PC-3 (cell line): Measurements from ENCODE around the gene SLC11A2. TPM values are rescaled to one million over a fixed set of nuclear protein-coding genes. Genes with fewer than 3 reads are reported as not detected.

Experiments
- ATAC-seq: fragments of 200-7000 bp; cut with Tn5 transposase; 2 replicates; pipeline ENCODE4 v1.9.1; 2020; ENCODE audit warnings: mild to moderate bottlenecking, moderate library complexity
- BruUV-seq: library from RNA; stranded (reverse); fragments of 400-500 nt; replicated peaks from 2 replicates; lab custom pipeline; 2021; lab: Mats Ljungman, UMichigan
- CTCF ChIA-PET: fragments of 300-600 bp; sonication (Branson Sonifier 250); formaldehyde crosslinking; loops from one replicate; lab custom pipeline; 2022; ENCODE audit warnings: antibody characterized with exemption; lab: Charles Lee
- POLR2A ChIA-PET: fragments of 300-600 bp; sonication (Branson Sonifier 250); formaldehyde crosslinking; loops from one replicate; lab custom pipeline; 2022; ENCODE audit warnings: antibody characterized with exemption; ENCODE audit not compliant: unreplicated experiment; lab: Charles Lee
- DNase-seq: peaks from one replicate; pipeline ENCODE4 v3.0.0-alpha.2; 2015
- H2AFZ ChIP-seq: fragments of 300-600 bp; sonication (generic); 2 replicates; pipeline ENCODE4 v1.6.0; 2016; ENCODE audit warnings: antibody characterized with exemption, low read length
- H3F3A ChIP-seq: fragments of 300-600 bp; sonication (generic); one replicate; pipeline ENCODE4 v1.6.0; 2017; ENCODE audit warnings: antibody characterized with exemption, low read length, control low read depth, mild to moderate bottlenecking; ENCODE audit not compliant: unreplicated experiment
- H3K27ac ChIP-seq: fragments of 300-600 bp; sonication (generic); 2 replicates; pipeline ENCODE4 v1.5.1; 2016; ENCODE audit warnings: mild to moderate bottlenecking, low read length
- H3K27me3 ChIP-seq: fragments of 300-600 bp; sonication (generic); 2 replicates; pipeline ENCODE4 v1.6.1; 2016; ENCODE audit warnings: low read length, mixed read lengths
- H3K36me3 ChIP-seq: fragments of 300-600 bp; sonication (generic); 2 replicates; pipeline ENCODE4 v1.6.1; 2016; ENCODE audit warnings: low read depth, mixed run types, low read length, mixed read lengths
- H3K4me1 ChIP-seq: fragments of 300-600 bp; sonication (generic); 2 replicates; pipeline ENCODE4 v1.5.1; 2016; ENCODE audit warnings: low read length; ENCODE audit not compliant: insufficient read depth
- H3K4me2 ChIP-seq: fragments of 300-600 bp; sonication (generic); 2 replicates; pipeline ENCODE4 v1.6.0; 2016; ENCODE audit warnings: low read length
- H3K4me3 ChIP-seq: fragments of 300-600 bp; sonication (generic); 2 replicates; pipeline ENCODE4 v1.5.1; 2016; ENCODE audit warnings: mild to moderate bottlenecking, low read length, mixed read lengths
- H3K79me2 ChIP-seq: fragments of 300-600 bp; sonication (generic); 2 replicates; pipeline ENCODE4 v1.6.1; 2017; ENCODE audit warnings: low read length, mixed read lengths
- H3K9ac ChIP-seq: fragments of 300-600 bp; sonication (generic); 2 replicates; pipeline ENCODE4 v1.6.0; 2016; ENCODE audit warnings: mild to moderate bottlenecking, low read length
- H3K9me2 ChIP-seq: fragments of 300-600 bp; sonication (generic); replicated peaks from 2 replicates; pipeline ENCODE4 v1.6.1; 2016; ENCODE audit warnings: mixed run types, low read length, mixed read lengths
- H3K9me3 ChIP-seq: fragments of 300-600 bp; sonication (generic); 2 replicates; pipeline ENCODE4 v1.6.1; 2016; ENCODE audit warnings: low read length, mixed read lengths
- H4K20me1 ChIP-seq: fragments of 300-600 bp; sonication (generic); 2 replicates; pipeline ENCODE4 v1.6.1; 2016; ENCODE audit warnings: low read length, mixed read lengths
- CTCF ChIP-seq: fragments of 300-600 bp; sonication (generic); conservative IDR thresholded peaks from 2 replicates; pipeline ENCODE4 v1.5.1; 2017; ENCODE audit warnings: antibody characterized with exemption, low read depth, mild to moderate bottlenecking, low read length
- EZH2 ChIP-seq: fragments of 300-600 bp; sonication (generic); IDR thresholded peaks from one replicate; pipeline ENCODE4 v1.6.1; 2017; ENCODE audit warnings: antibody characterized with exemption, mild to moderate bottlenecking, low read length; ENCODE audit not compliant: unreplicated experiment
- EZH2phosphoT487 ChIP-seq: fragments of 300-600 bp; sonication (generic); IDR thresholded peaks from 2 replicates; pipeline ENCODE4 v1.6.1; 2018; ENCODE audit warnings: mild to moderate bottlenecking, antibody characterized with exemption, low read length, borderline replicate concordance
- intact Hi-C: fragments of 100-400 bp; cut with micrococcal nuclease; formaldehyde crosslinking; loops from 2 replicates; pipeline ENCODE4 v1.9.0; 2023
- total RNA-seq: library from RNA; depleted of rRNA; stranded (reverse); fragments of >200 nt; gene quantifications from 2 replicates; pipeline ENCODE4 v1.2.3, GENCODE V29; 2014

Gene SLC11A2
- total RNA-seq, 1 experiment from 2014 or later: 38.8 TPM

GRCh38 chr12:51071663-51072062 lies 45.5 kb upstream of the SLC11A2 start:
- H2AFZ ChIP-seq: no peak overlapping the region
- no peak overlapping the region for H3K4me2 ChIP-seq
- peaks cover 38% of the 10 kb centered on the region for H3K36me3 ChIP-seq
- H3K27ac ChIP-seq: no peak overlapping the region
- H3K9me2 ChIP-seq: no peaks in the 10 kb centered on the region
- ChIA-PET POLR2A (no interaction called here), CTCF (no interaction called here)
- no peak overlapping the region for H3K4me3 ChIP-seq
- no TSS peak for BruUV-seq
- no peaks in the 10 kb centered on the region for H3F3A ChIP-seq
- no peaks in the 10 kb centered on the region for H3K27me3 ChIP-seq
- ATAC-seq: no peak
- no peaks in the 10 kb centered on the region for H3K4me1 ChIP-seq
- DNase-seq: no peak
- no peaks in the 10 kb centered on the region for H3K9me3 ChIP-seq
- TF ChIP-seq EZH2phosphoT487 (no peak), CTCF (no peak), EZH2 (no peak)
- H3K79me2 ChIP-seq: 0 out of 2 replicates have a peak, but pooled peaks cover 6% of the 10 kb centered on the region
- no peaks in the 10 kb centered on the region for H4K20me1 ChIP-seq
- intact Hi-C loops: no loop called here
- H3K9ac ChIP-seq: no peak overlapping the region

- Histone ChIP-seq H4K20me1 (no peaks in the 10 kb centered on the region), H3K9me3 (no peaks in the 10 kb centered on the region), H3K9me2 (no peaks in the 10 kb centered on the region), H3F3A (no peaks in the 10 kb centered on the region), H3K79me2 (no peaks in the 10 kb centered on the region), H3K4me2 (no peak overlapping the region), H3K36me3 (peaks cover 44% of the 10 kb centered on the region), H3K27me3 (no peaks in the 10 kb centered on the region), H2AFZ (no peak overlapping the region), H3K4me1 (no peaks in the 10 kb centered on the region), H3K9ac (no peak overlapping the region), H3K27ac (no peak overlapping the region), H3K4me3 (no peak overlapping the region)
- POLR2A ChIA-PET: no interaction called here
- ATAC-seq (no peak), DNase-seq (no peak)
- no peak for TF ChIP-seq EZH2phosphoT487
- TF ChIP-seq CTCF: no peak
- BruUV-seq: no TSS peak
- intact Hi-C loops: no loop called here
- CTCF ChIA-PET: no interaction called here
Measured at GRCh38 chr12:51070004-51070403, 43.8 kb upstream of the SLC11A2 start.

- ATAC-seq: no peak
- ChIA-PET POLR2A (no interaction called here), CTCF (no interaction called here)
- Histone ChIP-seq H3K27ac (no peak overlapping the region), H3K9ac (no peak overlapping the region), H4K20me1 (no peaks in the 10 kb centered on the region), H3K36me3 (peaks cover 53% of the 10 kb centered on the region), H3K9me2 (no peaks in the 10 kb centered on the region), H3K79me2 (no peaks in the 10 kb centered on the region), H3K4me1 (no peaks in the 10 kb centered on the region), H3K4me2 (no peak overlapping the region), H3K9me3 (no peaks in the 10 kb centered on the region), H3F3A (no peaks in the 10 kb centered on the region), H3K4me3 (no peak overlapping the region), H2AFZ (no peak overlapping the region), H3K27me3 (no peaks in the 10 kb centered on the region)
- intact Hi-C loops: no loop called here
- no peak for DNase-seq
- no TSS peak for BruUV-seq
- TF ChIP-seq EZH2: no peak
- no peak for TF ChIP-seq CTCF
- TF ChIP-seq EZH2phosphoT487: no peak
Measured at GRCh38 chr12:51067771-51068170, 41.6 kb upstream of the SLC11A2 start.
